Measurements from ENCODE around the gene OR2A1.
"Not testable (repeated sequence)": the region's sequence is repeated elsewhere in the genome, so short reads cannot be mapped to it uniquely, and the experiment has no call there.

OR2A1 gene, protein sequence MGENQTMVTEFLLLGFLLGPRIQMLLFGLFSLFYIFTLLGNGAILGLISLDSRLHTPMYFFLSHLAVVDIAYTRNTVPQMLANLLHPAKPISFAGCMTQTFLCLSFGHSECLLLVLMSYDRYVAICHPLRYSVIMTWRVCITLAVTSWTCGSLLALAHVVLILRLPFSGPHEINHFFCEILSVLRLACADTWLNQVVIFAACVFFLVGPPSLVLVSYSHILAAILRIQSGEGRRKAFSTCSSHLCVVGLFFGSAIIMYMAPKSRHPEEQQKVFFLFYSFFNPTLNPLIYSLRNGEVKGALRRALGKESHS

DNA sequence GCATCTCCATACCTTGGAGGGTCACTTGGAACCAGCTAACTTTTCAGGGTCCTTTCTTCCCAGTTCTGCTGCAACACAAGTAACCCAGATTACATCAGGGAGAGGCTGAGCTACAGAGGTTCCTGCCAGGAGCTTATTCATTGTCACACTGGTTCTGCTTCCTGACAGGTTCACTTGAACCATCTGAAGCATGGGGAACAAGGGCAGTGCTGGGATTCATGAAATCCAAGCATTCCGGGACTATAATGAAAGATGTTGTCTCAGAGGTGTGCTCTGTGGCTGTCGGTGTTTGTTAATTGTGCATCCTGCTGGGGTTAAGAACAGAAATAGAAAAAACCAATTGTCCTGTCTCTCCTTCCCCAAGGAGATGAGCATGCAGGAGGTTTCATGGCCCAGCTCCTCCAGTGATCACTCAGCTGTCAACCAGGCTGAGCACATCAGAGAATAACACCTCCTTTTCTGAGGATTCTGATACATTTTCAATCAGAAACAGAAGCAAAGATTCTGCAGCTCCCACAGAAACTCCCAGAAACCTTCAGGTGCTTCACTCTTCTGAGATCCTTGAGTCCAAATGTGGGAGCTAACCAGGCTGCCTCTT lies at the start of gene OR2A1:
OR2A1 (plus strand) TSS at position 548 of the 598 bp plus-strand sequence. CDS start 5,706 bp downstream, outside the sequence.
- not testable (repeated sequence) for DNase-seq

DNA sequence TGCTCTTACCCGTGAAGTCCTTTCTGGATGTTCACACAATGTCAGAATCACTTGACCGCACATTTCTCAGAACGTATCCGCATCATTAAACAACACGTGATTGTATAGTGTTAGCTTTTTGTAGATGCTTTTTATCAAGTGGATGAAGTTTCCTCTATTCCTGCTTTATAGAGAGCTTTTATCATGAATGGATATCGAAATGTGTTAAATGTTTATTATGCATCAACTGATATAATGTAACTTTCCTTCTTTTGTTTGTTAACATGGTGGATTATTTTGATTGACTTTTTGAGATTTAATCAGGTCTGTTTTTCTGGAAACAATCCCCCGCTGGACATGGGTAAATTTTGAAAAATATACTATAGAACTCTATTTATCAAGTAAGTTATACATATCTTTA lies 47.5 kb upstream of the OR2A1 start, which contains the start of gene OR2A7:
OR2A7 (minus strand) TSS at position 101 of the 400 bp plus-strand sequence. CDS start 5,164 bp downstream, outside the sequence.
- DNase-seq, result not testable (repeated sequence)

DNA sequence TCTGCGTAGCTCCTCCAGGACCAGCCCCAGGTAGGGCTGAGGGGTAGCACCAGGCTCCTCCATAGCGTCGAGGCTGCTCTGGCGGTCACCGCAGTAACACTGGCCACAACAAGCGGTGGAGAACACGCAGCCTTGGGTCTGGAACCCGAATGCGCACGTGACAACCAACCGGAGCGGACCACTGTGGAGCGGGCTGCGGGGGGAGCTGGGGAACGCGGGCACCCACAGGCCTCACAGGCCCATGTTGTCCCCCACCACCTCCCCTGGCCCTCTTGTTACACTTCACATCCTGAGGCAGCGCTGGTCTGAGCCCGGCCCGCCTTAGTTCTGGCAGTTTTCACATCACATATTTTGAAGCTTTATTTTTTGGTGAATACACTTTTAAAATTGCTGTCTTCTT lies 43.0 kb upstream of the OR2A1 start, which contains the start of gene CTAGE8:
CTAGE8 (minus strand) TSS at position 101 of the 400 bp plus-strand sequence; CDS start at position 63, 38 bp downstream.
- DNase-seq, result not testable (repeated sequence)

DNA sequence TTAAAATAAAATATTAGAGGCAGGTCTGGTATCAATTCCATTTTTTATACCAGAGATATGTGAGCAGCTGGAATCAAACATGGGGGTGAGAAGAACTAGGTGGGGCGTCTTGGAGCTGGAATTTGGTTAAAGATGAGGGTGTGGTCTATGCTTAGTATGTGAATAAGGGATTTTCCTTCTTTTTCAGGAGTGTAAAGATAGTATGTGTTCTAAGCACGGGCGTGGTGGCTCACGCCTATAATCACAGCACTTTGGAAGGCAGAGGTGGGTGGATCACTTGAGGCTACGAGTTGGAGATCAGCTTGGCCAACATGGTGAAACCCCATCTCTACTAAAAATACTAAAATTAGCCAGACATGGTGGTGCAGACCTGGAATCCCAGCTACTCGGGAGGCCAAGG lies 36.9 kb upstream of the OR2A1 start:
- DNase-seq, result not testable (repeated sequence)

DNA sequence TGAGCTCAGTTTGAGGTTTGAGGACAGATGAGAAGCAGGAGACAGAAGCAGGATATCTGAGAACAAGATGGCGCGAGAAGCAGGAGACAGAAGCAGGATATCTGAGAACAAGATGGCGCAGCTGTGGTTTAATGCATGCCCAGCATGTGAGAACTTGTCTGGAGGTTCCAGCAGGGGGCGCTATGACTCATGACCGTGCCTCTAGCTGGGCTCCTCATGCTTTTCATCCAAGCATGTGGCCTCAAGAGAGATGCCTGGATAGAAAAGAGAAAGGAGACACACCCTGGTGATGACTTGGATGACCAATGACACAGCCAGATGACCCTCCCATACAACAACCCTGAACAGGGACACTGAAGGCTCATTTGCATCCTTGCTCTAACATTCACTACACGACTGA lies 32.2 kb upstream of the OR2A1 start:
- DNase-seq, result not testable (repeated sequence)

DNA sequence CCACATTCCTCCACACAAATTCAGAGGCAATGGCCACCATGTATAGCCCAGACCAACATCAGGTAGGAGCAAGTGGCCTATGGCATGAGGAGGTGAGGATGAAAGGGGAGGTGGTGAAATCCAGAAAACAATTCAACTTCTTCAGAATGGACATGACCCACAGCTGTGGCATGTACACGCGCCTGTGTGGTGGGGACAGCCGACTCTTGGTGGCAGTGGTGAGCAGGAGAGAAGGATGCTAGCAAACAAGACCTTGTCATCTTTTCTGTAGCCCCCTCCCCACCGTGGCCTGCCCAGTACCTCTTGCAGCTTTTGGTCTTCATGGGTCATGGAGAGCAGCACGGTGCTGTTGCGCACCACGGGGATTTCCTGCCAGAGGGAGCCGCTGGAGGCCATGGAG lies 30.2 kb upstream of the OR2A1 start:
- DNase-seq, result not testable (repeated sequence)

GRCh38 chr7:144282490-144282889 lies 29.7 kb upstream of the OR2A1 start:
- DNase-seq, result not testable (repeated sequence)

GRCh38 chr7:144283716-144284115 lies 28.5 kb upstream of the OR2A1 start:
- DNase-seq, result not testable (repeated sequence)

DNA sequence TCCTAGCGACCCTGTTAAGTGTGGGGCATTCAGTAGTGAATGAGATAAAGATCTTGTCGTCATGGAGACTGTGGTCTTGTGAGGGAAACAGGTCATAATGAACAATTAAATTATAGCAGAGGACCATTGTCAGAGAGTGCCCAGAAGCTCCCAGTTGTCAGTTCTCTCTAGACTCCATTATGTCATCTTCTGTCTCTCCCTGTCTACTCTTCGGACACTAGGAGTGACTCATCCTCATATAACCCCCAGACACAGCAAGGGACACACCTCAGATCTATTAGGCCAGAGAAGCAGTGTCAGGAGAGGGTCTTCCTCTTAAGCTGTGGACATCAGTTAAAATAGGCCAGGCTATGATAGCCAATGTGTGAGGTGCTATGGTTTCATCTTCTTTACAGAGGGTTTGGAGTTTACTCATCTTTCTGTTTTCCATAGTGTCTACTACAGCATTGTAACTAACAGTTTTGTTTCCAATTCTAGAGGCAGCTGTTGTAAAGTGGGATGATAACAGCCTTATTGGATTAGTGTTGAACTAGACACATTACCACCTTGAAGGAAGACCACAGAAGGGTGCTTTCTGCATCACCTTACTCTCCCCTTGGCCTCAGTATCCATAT lies 24.9 kb upstream of the OR2A1 start:
- not testable (repeated sequence) for DNase-seq

DNA sequence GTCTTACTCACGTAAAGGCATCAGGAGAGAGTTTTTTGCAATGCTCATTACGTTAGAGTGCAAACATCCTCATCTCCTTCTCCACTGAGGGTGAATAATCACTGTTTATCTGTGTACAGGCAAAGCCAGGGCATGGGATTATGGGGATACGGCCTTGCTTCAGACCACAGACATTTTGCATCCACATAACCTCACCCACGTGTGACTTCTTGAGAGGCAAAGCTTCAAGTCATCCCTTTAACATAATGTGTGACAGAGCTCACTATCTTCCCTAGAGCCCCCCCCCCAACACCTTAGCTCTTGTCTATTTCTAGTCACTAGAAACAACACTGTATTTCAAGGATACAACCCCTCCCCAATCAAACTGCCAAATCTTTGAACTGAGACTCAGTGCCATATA lies 20.6 kb upstream of the OR2A1 start:
- not testable (repeated sequence) for DNase-seq

DNA sequence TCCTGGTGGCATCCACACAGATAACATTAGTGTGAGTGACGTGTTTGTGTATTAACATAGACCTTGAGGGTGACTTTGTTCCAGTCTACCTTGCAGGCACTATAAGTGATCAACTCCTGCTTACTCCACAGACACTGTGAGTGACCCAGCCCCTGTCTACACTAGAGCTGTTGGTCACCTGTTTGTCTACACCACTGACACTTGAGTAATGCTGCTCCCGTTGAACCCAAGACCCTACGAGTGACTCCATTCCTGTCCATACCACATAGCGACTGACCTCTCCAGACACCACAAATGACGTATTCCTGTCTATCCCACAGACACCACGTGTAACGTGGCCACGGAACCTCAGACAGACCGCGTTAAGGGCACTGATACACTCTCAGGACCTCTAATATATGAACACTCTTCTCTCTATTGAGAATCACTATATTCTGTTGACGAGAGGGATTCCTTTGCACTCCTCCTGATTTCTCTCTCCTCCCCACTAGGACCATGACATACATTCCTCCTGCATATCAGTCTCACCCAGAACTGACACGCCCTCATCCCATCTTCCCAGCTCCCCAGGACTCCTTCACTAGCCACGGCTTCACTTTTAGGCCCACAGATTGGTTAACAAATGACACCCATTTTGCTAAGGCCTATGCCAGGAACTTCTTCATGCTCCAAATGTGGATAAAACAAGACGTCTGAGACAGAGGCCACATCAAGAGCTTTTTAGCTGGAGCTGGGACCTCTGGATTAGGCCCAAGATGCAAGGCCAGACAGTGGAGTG lies 19.6 kb upstream of the OR2A1 start:
- DNase-seq, result not testable (repeated sequence)

- DNase-seq, result not testable (repeated sequence)
These were observed 18.3 kb upstream of the OR2A1 start for GRCh38 chr7:144293794-144294499.

DNA sequence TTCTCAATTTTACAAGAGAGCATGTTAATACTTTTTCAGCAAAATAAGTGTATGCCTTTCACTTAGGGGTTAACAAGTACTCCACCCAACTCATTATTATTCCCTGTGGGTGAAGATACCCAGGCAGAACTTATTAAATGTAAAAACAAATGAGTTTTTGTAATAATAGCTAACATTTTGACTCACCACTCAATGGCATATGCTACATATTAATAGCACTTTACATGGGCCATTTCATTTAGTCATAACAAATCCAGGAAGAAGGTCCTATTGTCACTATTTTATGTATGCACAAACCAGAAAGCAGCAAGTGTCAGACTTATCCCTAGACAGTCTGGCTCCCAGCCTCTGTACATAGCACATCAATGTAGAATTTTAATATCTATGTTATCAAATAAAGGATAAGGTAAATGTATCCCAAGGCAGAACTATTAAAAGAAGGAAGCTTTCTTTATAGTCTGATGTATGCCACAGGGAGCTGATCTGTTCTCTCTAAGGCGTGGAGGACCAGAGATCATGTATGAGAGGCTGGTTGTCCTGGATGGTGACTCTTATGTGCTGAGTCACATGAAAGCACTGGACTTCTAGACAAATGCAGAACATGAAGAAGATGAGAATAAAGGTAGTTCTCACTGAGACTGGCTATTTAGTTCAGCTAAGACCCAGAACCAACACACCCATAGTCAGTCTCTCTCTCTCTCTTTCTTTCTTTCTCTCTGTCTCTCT lies 9.5 kb upstream of the OR2A1 start:
- not testable (repeated sequence) for DNase-seq

- not testable (repeated sequence) for DNase-seq
These were observed 8.6 kb upstream of the OR2A1 start for GRCh38 chr7:144303607-144304006.

- DNase-seq, result not testable (repeated sequence)
These were observed 7.1 kb upstream of the OR2A1 start for GRCh38 chr7:144305156-144305555.

- not testable (repeated sequence) for DNase-seq
These were observed 2.5 kb upstream of the OR2A1 start for GRCh38 chr7:144309702-144310101.

- DNase-seq, result not testable (repeated sequence)
These were observed 1.0 kb upstream of the OR2A1 start for GRCh38 chr7:144311218-144311617.

DNA sequence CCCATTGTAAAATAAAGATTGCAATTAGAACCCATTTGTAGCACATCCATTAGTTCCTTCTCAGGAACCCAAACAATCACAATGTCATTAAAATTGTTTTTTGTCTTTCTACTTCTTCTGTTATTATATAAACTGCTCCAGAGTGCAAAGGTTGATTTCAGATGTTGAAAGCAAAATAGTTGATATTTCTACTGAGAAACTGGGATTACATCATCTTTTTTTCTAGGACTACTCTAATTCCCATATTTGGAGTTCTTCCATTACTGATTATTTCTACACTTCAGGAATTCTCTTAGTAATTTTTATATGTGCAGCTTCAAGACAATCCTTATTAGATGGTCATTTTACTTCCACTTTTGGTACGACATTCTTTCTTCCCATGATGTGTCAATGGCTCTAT lies 5.3 kb downstream of the OR2A1 start:
- not testable (repeated sequence) for DNase-seq

DNA sequence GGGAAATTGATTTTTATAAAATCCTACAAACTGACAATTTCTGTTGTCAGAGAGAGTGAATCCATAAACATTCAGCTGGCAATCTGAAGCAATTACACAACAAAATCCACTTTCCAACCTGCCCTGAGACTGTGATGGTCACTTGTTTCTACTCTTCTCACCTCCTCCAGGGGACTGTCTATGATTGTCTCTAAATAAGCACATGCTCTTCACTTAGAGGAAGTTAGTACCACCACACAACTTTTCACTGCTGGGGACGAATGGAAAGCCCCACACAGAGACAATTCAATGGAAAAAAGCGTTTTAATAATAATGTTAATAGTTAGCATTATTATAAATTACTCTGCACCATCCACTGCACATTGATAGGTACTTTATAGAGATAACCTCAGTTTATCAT lies 7.3 kb downstream of the OR2A1 start:
- not testable (repeated sequence) for DNase-seq

GRCh38 chr7:144321677-144322206 lies 9.5 kb downstream of the OR2A1 start:
- DNase-seq, result not testable (repeated sequence)

GRCh38 chr7:144323359-144323758 lies 11.1 kb downstream of the OR2A1 start:
- DNase-seq, result not testable (repeated sequence)
